H1 (cell line): ENCODE data around the gene AVPR2. TPM values are rescaled to one million over a fixed set of nuclear protein-coding genes. Genes with fewer than 3 reads are reported as not detected.
A peak's percentile ranks its signal among the peaks of the same experiment; 100 is the strongest.

Source experiments
- CTCF ChIA-PET: fragments of 300-600 bp; sonication (Branson Sonifier 250); formaldehyde crosslinking; loops from one replicate; lab custom pipeline; 2021; ENCODE audit not compliant: partially characterized antibody; lab: Charles Lee
- POLR2A ChIA-PET: fragments of 300-600 bp; sonication (Branson Sonifier 250); formaldehyde crosslinking; loops from one replicate; lab custom pipeline; 2021; ENCODE audit warnings: inconsistent platforms; ENCODE audit not compliant: partially characterized antibody; lab: Charles Lee
- DNase-seq, 2 experiments: peaks; one replicate each; pipeline versions ENCODE4 v3.0.0 to v3.0.0-alpha.2; 2010 to 2022; ENCODE audit warnings: low spot score in 2 of 2, low read depth in 1 of 2, mixed read lengths in 1 of 2
- FAIRE-seq: peaks from 2 replicates; lab custom pipeline; 2011; peaks lifted over from hg19 to GRCh38; lab: Jason Lieb, UNC
- H2AFZ ChIP-seq: 2 replicates; pipeline ENCODE4 v1.8.1; 2012; ENCODE audit warnings: low read length, inconsistent platforms
- H2AK5ac ChIP-seq: 2 replicates; pipeline ENCODE4 v1.6.1; 2013; ENCODE audit warnings: low read depth, low read length
- H2BK120ac ChIP-seq: replicated peaks from 2 replicates; pipeline ENCODE3; 2013; ENCODE audit warnings: low read depth, low read length, inconsistent platforms
- H2BK12ac ChIP-seq: 2 replicates; pipeline ENCODE4 v1.6.1; 2013; ENCODE audit warnings: low read depth, low read length
- H2BK15ac ChIP-seq: 2 replicates; pipeline ENCODE4 v1.6.1; 2013; ENCODE audit warnings: low read length
- H2BK20ac ChIP-seq: 2 replicates; pipeline ENCODE4 v1.6.1; 2013; ENCODE audit warnings: low read length
- H2BK5ac ChIP-seq: 2 replicates; pipeline ENCODE4 v1.6.1; 2013; ENCODE audit warnings: low read depth, low read length
- H3K14ac ChIP-seq: 2 replicates; pipeline ENCODE4 v1.6.1; 2013; ENCODE audit warnings: inconsistent platforms; ENCODE audit not compliant: insufficient read length
- H3K18ac ChIP-seq: 2 replicates; pipeline ENCODE4 v1.6.1; 2013; ENCODE audit warnings: low read length; ENCODE audit errors: extremely low read depth
- H3K23ac ChIP-seq: 2 replicates; pipeline ENCODE4 v1.6.1; 2013; ENCODE audit warnings: inconsistent platforms; ENCODE audit not compliant: insufficient read length
- H3K23me2 ChIP-seq: 2 replicates; pipeline ENCODE4 v1.6.1; 2013; ENCODE audit warnings: low read depth, low read length
- H3K27ac ChIP-seq: 2 replicates; pipeline ENCODE4 v1.6.1; 2011; ENCODE audit warnings: low read depth, low read length, inconsistent platforms
- H3K27me3 ChIP-seq, 4 experiments: replicated peaks in 1 of 4; 1 replicate in 1 of 4; 2 replicates in 3 of 4; pipeline versions ENCODE4 v1.6.1 to v1.8.1; 2011 to 2013; ENCODE audit warnings: low read length in 3 of 4, mild to moderate bottlenecking in 3 of 4, inconsistent platforms in 2 of 4, mixed read lengths in 2 of 4, moderate library complexity in 1 of 4; ENCODE audit not compliant: control insufficient read depth in 3 of 4, insufficient read depth in 3 of 4; ENCODE audit errors: extremely low read depth in 1 of 4
- H3K36me3 ChIP-seq, 4 experiments: 2 replicates each; pipeline versions ENCODE4 v1.6.1 to v1.8.1; 2011 to 2013; ENCODE audit warnings: mild to moderate bottlenecking in 4 of 4, low read length in 3 of 4, moderate library complexity in 2 of 4, control low read depth in 1 of 4, inconsistent platforms in 1 of 4; ENCODE audit not compliant: insufficient read depth in 4 of 4, control insufficient read depth in 2 of 4
- H3K4ac ChIP-seq: replicated peaks from 2 replicates; pipeline ENCODE3; 2013; ENCODE audit warnings: low read length, low read depth, mixed read lengths, inconsistent platforms; ENCODE audit not compliant: insufficient read length
- H3K4me1 ChIP-seq, 4 experiments: replicated peaks in 1 of 4; 1 replicate in 1 of 4; 2 replicates in 3 of 4; pipeline versions ENCODE4 v1.6.1 to v1.8.1; 2011 to 2013; ENCODE audit warnings: low read length in 3 of 4, inconsistent platforms in 2 of 4, mixed read lengths in 1 of 4; ENCODE audit not compliant: insufficient read depth in 4 of 4, control insufficient read depth in 3 of 4
- H3K4me2 ChIP-seq, 2 experiments: 2 replicates each; pipeline versions ENCODE4 v1.6.1 to v1.8.1; 2011 to 2013; ENCODE audit warnings: low read depth in 2 of 2, low read length in 2 of 2, control low read depth in 1 of 2, inconsistent platforms in 1 of 2, mild to moderate bottlenecking in 1 of 2; ENCODE audit not compliant: insufficient read depth in 1 of 2
- H3K4me3 ChIP-seq, 4 experiments: fragments of 200-600, 300-600 bp in 1 of 4; sonication (generic), shearing (Covaris generic), sonication (Bioruptor Twin) in 1 of 4; 2 replicates each; pipeline versions ENCODE4 v1.5.1 to v1.8.1; 2011 to 2016; ENCODE audit warnings: low read length in 4 of 4, low read depth in 3 of 4, control low read depth in 2 of 4, inconsistent platforms in 2 of 4, mild to moderate bottlenecking in 2 of 4, mixed read lengths in 1 of 4, moderate library complexity in 1 of 4; ENCODE audit not compliant: insufficient read depth in 2 of 4; ENCODE audit errors: extremely low read depth in 1 of 4
- H3K56ac ChIP-seq: replicated peaks from 2 replicates; pipeline ENCODE3; 2013; ENCODE audit warnings: low read depth, mild to moderate bottlenecking, mixed read lengths, low read length, inconsistent platforms; ENCODE audit not compliant: insufficient read length
- H3K79me1 ChIP-seq: 2 replicates; pipeline ENCODE4 v1.6.1; 2013; ENCODE audit warnings: low read depth, low read length, control low read depth
- H3K79me2 ChIP-seq, 2 experiments: 2 replicates each; pipeline versions ENCODE4 v1.6.1 to v1.8.1; 2012 to 2013; ENCODE audit warnings: low read length in 2 of 2, mild to moderate bottlenecking in 2 of 2, inconsistent platforms in 1 of 2; ENCODE audit not compliant: insufficient read depth in 2 of 2, control insufficient read depth in 1 of 2
- H3K9ac ChIP-seq, 4 experiments: replicated peaks in 1 of 4; 1 replicate in 1 of 4; 2 replicates in 3 of 4; pipeline versions ENCODE4 v1.6.1 to v1.8.1; 2011 to 2013; ENCODE audit warnings: low read depth in 3 of 4, low read length in 3 of 4, control low read depth in 2 of 4, mild to moderate bottlenecking in 2 of 4, moderate library complexity in 2 of 4, inconsistent platforms in 1 of 4; ENCODE audit errors: extremely low read depth in 1 of 4
- H3K9me3 ChIP-seq, 2 experiments: 2 replicates each; pipeline versions ENCODE4 v1.6.1 to v1.8.1; 2012 to 2013; ENCODE audit warnings: mild to moderate bottlenecking in 2 of 2, moderate library complexity in 2 of 2, control low read depth in 1 of 2, inconsistent platforms in 1 of 2, low read depth in 1 of 2, low read length in 1 of 2, mixed read lengths in 1 of 2; ENCODE audit not compliant: insufficient read depth in 2 of 2
- H4K20me1 ChIP-seq, 2 experiments: replicated peaks in 1 of 2; 2 replicates each; pipeline versions ENCODE3 to v1.8.1; 2011 to 2013; ENCODE audit warnings: inconsistent platforms in 2 of 2, low read length in 2 of 2, mild to moderate bottlenecking in 1 of 2; ENCODE audit not compliant: insufficient read depth in 2 of 2, control insufficient read depth in 1 of 2
- H4K5ac ChIP-seq: 2 replicates; pipeline ENCODE4 v1.6.1; 2013; ENCODE audit warnings: low read length, low read depth, mixed read lengths, inconsistent platforms; ENCODE audit not compliant: insufficient read length
- H4K8ac ChIP-seq: 2 replicates; pipeline ENCODE4 v1.8.0; 2013; ENCODE audit warnings: mild to moderate bottlenecking, moderate library complexity, low read length, inconsistent platforms; ENCODE audit not compliant: insufficient read depth; ENCODE audit errors: extremely low read depth
- H4K91ac ChIP-seq: replicated peaks from 2 replicates; pipeline ENCODE3; 2013; ENCODE audit warnings: low read length, mixed read lengths, inconsistent platforms; ENCODE audit not compliant: insufficient read length
- ASH2L ChIP-seq: fragments of 200-600, 300-600 bp; sonication (generic); IDR thresholded peaks from one replicate; pipeline ENCODE4 v1.7.1; 2017; ENCODE audit warnings: low read length
- KDM4A ChIP-seq: IDR thresholded peaks from one replicate; pipeline ENCODE4 v1.7.1; 2012; ENCODE audit warnings: low read depth, mild to moderate bottlenecking, moderate library complexity, low read length, inconsistent platforms; ENCODE audit not compliant: severe bottlenecking
- SIN3A ChIP-seq, 2 experiments: IDR thresholded peaks in 1 of 2; conservative IDR thresholded peaks in 1 of 2; 2 replicates each; pipeline ENCODE4 v1.6.1; 2011 to 2012; ENCODE audit warnings: low read length in 2 of 2, improper control_type of control experiment in 1 of 2, low read depth in 1 of 2, mild to moderate bottlenecking in 1 of 2
- WGBS, 2 experiments: shearing (Covaris generic) in 1 of 2; methylation state at CpG; one replicate each; pipeline versions ENCODE4 v1.1.6 to v1.1.7; 2013 to 2015; ENCODE audit warnings: low lambda C conversion rate in 2 of 2, mixed read lengths in 2 of 2, inconsistent platforms in 1 of 2, low coverage in 1 of 2, missing lambda C conversion rate in 1 of 2; ENCODE audit not compliant: insufficient replicate concordance in 2 of 2, insufficient coverage in 1 of 2, insufficient read length in 1 of 2; ENCODE audit errors: extremely low coverage in 1 of 2, missing lambda C conversion rate in 1 of 2; 5-methylcytosine and 5-hydroxymethylcytosine counted together
- polyA plus RNA-seq, 7 experiments: library from polyadenylated mRNA; depleted of rRNA in 3 of 7; stranded (reverse) in 5 of 7; unstranded in 2 of 7; fragments of >200 nt in 5 of 7; fragments of 200-250 nt in 2 of 7; gene quantifications; 1 replicate in 5 of 7; 2 replicates in 1 of 7; 4 replicates in 1 of 7; pipeline versions ENCODE4 v1.2.1 to v1.2.3, GENCODE V29; 2011 to 2013; ENCODE audit warnings: missing spikeins in 2 of 7, mixed read lengths in 2 of 7
- total RNA-seq: library from RNA; stranded (reverse); fragmentation: NEBNext Ultra II Directional; extraction: Animal tissue kit (Norgen Biotek cat#: 25700); gene quantifications from 2 replicates; pipeline ENCODE4 v1.2.1, GENCODE V29; 2021

The AVPR2 gene
- total and polyA plus RNA-seq, 2 of the 8 experiments (the other 6 are each of a cell fraction or from before 2014, with no cell fraction given): 0.09 TPM; not detected in 1

DNA sequence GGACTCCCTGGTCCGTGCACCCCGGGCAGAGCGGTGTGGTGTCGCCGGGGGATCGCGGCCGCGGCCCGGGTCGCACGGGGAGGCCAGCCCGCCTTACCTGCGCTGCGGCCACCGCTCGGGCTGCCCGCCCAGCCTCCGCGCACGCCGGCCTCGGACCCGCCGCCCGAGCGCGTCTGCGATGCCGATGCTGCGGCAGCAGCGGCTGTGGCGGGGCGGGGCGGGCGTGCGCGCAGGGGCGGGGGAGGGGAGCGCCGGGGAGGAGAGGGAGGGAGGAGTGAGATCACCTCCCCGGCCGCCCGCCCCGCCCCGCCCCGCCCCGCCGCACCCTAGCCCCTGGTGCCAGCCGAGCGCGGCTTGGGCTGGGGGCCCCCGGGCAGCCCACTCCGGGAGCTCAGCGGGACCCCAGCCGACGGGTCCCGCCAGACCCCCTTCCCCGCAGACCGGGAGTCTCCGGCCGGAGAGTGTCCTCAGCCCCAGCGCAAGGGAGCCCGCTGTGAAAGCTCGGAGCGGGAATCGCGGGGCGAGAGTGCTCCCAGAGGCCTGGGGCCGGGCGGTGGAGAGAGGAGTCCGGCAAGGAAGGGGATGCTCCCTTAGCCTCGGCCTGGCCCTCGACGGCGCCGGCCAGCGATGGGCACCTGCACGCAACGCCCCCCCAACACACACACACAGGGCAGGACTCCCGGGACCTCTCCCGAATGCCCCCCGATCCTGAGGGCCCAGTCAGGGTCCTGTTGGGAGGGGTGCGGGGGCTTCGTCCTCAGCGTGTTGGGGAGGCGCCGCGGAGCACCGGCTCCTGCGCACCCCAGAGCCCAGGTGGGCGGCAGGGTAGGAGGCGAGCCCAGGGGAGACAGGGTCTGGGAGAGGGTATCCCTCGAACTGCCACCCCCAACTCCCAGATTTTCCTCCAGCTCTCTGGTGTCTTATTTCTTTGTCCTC, 18.2 kb upstream of the AVPR2 start, which contains the start of gene L1CAM:
TSS of gene L1CAM (minus strand) at position 206 of the 936 bp plus-strand sequence. CDS start 10,337 bp downstream, outside the sequence.
- POLR2A ChIA-PET: interaction anchor here (0.7 to 2.2 kb wide), 11 partner anchors 23 to 86 kb away, joined by 3 to 13 read pairs (median 3); partner anchors contain the start of genes ARHGAP4 and HCFC1
- no peak within 1 kb of the TSS for H2AFZ ChIP-seq
- peak within 1 kb of the TSS; percentile 47 to 64 (median 50) for H3K4me3 ChIP-seq

More for the DNA sequence above, 18.2 kb upstream of the AVPR2 start, which contains the start of gene L1CAM:
- Histone ChIP-seq H3K79me1 (no peaks in the 10 kb centered on the region), H3K4me1 (peaks cover 0 to 26% (median 15%) of the 10 kb centered on the region in 4 experiments; a peak in 6 of 7 replicates), H3K27ac (no peak within 1 kb of the TSS), H3K9ac (peak within 1 kb of the TSS in 2 of 4 experiments; percentile 24 to 37; a peak in 3 of 7 replicates), H3K14ac (no peak within 1 kb of the TSS), H4K8ac (no peak within 1 kb of the TSS), H3K56ac (no peak within 1 kb of the TSS), H2BK120ac (no peak within 1 kb of the TSS), H2BK20ac (no peak within 1 kb of the TSS), H2BK12ac (no peak within 1 kb of the TSS; the same call in 1 of the 2 replicates), H3K27me3 (peaks cover 0 to 17% (median under 1%) of the 10 kb centered on the region in 4 experiments; a peak in 3 of 7 replicates), H2BK15ac (no peak within 1 kb of the TSS), H3K18ac (peak within 1 kb of the TSS; percentile 60; the same call in 1 of the 2 replicates), H4K5ac (no peak within 1 kb of the TSS), H3K4me2 (peak within 1 kb of the TSS; percentile 74 to 78), H3K36me3 (no peaks in the 10 kb centered on the region), H2AK5ac (no peak within 1 kb of the TSS; the same call in 1 of the 2 replicates), H3K79me2 (no peaks in the 10 kb centered on the region; a peak in 1 of 4 replicates), H3K4ac (no peak within 1 kb of the TSS), H3K9me3 (no peaks in the 10 kb centered on the region), H2BK5ac (no peak within 1 kb of the TSS), H4K91ac (peak within 1 kb of the TSS; percentile 15), H3K23ac (no peak within 1 kb of the TSS), H4K20me1 (peaks cover 0 to 2% of the 10 kb centered on the region in 2 experiments), H3K23me2 (peaks cover 8% of the 10 kb centered on the region; the same call in 1 of the 2 replicates)
- 0% methylated on average over 4 of the region's 94 CpGs; no CpG with 5 or more reads in 1 of the 2 experiments for WGBS, 2 experiments
- CTCF ChIA-PET: interaction anchor here (0.6 to 2.4 kb wide), 9 partner anchors 8 to 131 kb away, joined by 3 to 9 read pairs (median 3); no protein-coding TSS in a partner anchor
- no peak for DNase-seq
- no peak for FAIRE-seq
- TF ChIP-seq ASH2L: peak; percentile 25
- no peak for TF ChIP-seq SIN3A (conservative IDR thresholded peaks at IDR 0.05 in 1 of 2, IDR thresholded peaks at IDR 0.05 in 1 of 2; ENCODE audit: low read depth in 1 of 2, low read length in 2 of 2)
- TF ChIP-seq KDM4A: peak; percentile 39
